Neural cell (in vitro differentiated cells): ENCODE results near the gene MYO9A. TPM values are rescaled to one million over a fixed set of nuclear protein-coding genes. Genes with fewer than 3 reads are reported as not detected.

Experiments used
- H2AFZ ChIP-seq: fragments of 200-600, 300-800 bp; sonication (generic), shearing (Covaris generic); 2 replicates; pipeline ENCODE4 v1.6.0; 2014; ENCODE audit warnings: low read depth, mild to moderate bottlenecking, antibody characterized with exemption, low read length, moderate library complexity
- H3F3A ChIP-seq: fragments of 200-600 bp; shearing (Covaris generic); 2 replicates; pipeline ENCODE4 v1.6.1; 2016; ENCODE audit warnings: mild to moderate bottlenecking, moderate library complexity, mixed read lengths, antibody characterized with exemption, low read length; ENCODE audit not compliant: insufficient read depth, poor library complexity, severe bottlenecking
- H3K27ac ChIP-seq: fragments of 200-600, 300-800 bp; sonication (generic), shearing (Covaris generic); 2 replicates; pipeline ENCODE4 v1.5.1; 2014; ENCODE audit warnings: mild to moderate bottlenecking, low read length, moderate library complexity
- H3K27me3 ChIP-seq: fragments of 300-800, 200-600 bp; sonication (generic), shearing (Covaris generic); 2 replicates; pipeline ENCODE4 v1.6.0; 2014; ENCODE audit warnings: mild to moderate bottlenecking, low read depth, low read length, moderate library complexity; ENCODE audit not compliant: insufficient read depth
- H3K36me3 ChIP-seq: fragments of 300-800, 200-600 bp; sonication (generic), shearing (Covaris generic); 2 replicates; pipeline ENCODE4 v1.5.1; 2014; ENCODE audit warnings: mild to moderate bottlenecking, antibody characterized with exemption, low read length, moderate library complexity; ENCODE audit not compliant: insufficient read depth
- H3K4me2 ChIP-seq: fragments of 300-800, 200-600 bp; sonication (generic), shearing (Covaris generic); 2 replicates; pipeline ENCODE4 v1.6.0; 2014; ENCODE audit warnings: mild to moderate bottlenecking, low read length
- H3K4me3 ChIP-seq: fragments of 300-800, 200-600 bp; sonication (generic), shearing (Covaris generic); 2 replicates; pipeline ENCODE4 v1.5.1; 2014; ENCODE audit warnings: mild to moderate bottlenecking, low read length, moderate library complexity
- H3K79me2 ChIP-seq: fragments of 200-600 bp; shearing (Covaris generic); replicated peaks from 2 replicates; pipeline ENCODE4 v1.6.0; 2014; ENCODE audit warnings: mild to moderate bottlenecking, low read length, moderate library complexity; ENCODE audit not compliant: insufficient read depth
- H3K9ac ChIP-seq: fragments of 300-800, 200-600 bp; sonication (generic), shearing (Covaris generic); 2 replicates; pipeline ENCODE4 v1.6.1; 2016; ENCODE audit warnings: mild to moderate bottlenecking, low read length, mixed read lengths
- H3K9me2 ChIP-seq: fragments of 200-600 bp; shearing (Covaris generic); 2 replicates; pipeline ENCODE4 v1.6.1; 2016; ENCODE audit warnings: mild to moderate bottlenecking, low read length, mixed read lengths; ENCODE audit not compliant: insufficient read depth
- H3K9me3 ChIP-seq: fragments of 200-600, 300-800 bp; sonication (generic), shearing (Covaris generic); 2 replicates; pipeline ENCODE4 v1.6.1; 2016; ENCODE audit warnings: mild to moderate bottlenecking, mixed run types, low read length, moderate library complexity, mixed read lengths
- H4K20me1 ChIP-seq: fragments of 200-600 bp; shearing (Covaris generic); 2 replicates; pipeline ENCODE4 v1.6.1; 2016; ENCODE audit warnings: mild to moderate bottlenecking, mixed run types; ENCODE audit not compliant: insufficient read depth
- EP300 ChIP-seq: fragments of 450-650 bp; conservative IDR thresholded peaks from 2 replicates; pipeline ENCODE4 v1.6.1; 2014; ENCODE audit warnings: antibody characterized with exemption, mild to moderate bottlenecking, moderate library complexity; ENCODE audit not compliant: poor library complexity, severe bottlenecking
- EZH2 ChIP-seq: fragments of 200-600, 300-800 bp; shearing (Covaris generic), sonication (generic); IDR thresholded peaks from 2 replicates; pipeline ENCODE4 v1.6.1; 2014; ENCODE audit warnings: antibody characterized with exemption, low read length, borderline replicate concordance, mild to moderate bottlenecking; ENCODE audit not compliant: insufficient read depth, poor library complexity, severe bottlenecking
- MXI1 ChIP-seq: fragments of 450-650 bp; conservative IDR thresholded peaks from 2 replicates; pipeline ENCODE4 v1.6.1; 2014; ENCODE audit warnings: antibody characterized with exemption, mild to moderate bottlenecking; ENCODE audit not compliant: poor library complexity, severe bottlenecking
- POLR2AphosphoS5 ChIP-seq: IDR thresholded peaks from 2 replicates; pipeline ENCODE4 v1.6.1; 2012
- RAD21 ChIP-seq: fragments of 450-650 bp; conservative IDR thresholded peaks from 2 replicates; pipeline ENCODE4 v1.6.1; 2014; ENCODE audit warnings: antibody characterized with exemption, mild to moderate bottlenecking, moderate library complexity
- SMC3 ChIP-seq: fragments of 450-650 bp; conservative IDR thresholded peaks from 2 replicates; pipeline ENCODE4 v1.6.1; 2014; ENCODE audit warnings: antibody characterized with exemption, mild to moderate bottlenecking, moderate library complexity; ENCODE audit not compliant: poor library complexity
- TAF1 ChIP-seq: IDR thresholded peaks from 2 replicates; pipeline ENCODE4 v1.6.1; 2012; ENCODE audit warnings: low read depth
- polyA plus RNA-seq: library from polyadenylated mRNA; depleted of rRNA; stranded (reverse); fragments of >200 nt; gene quantifications from 2 replicates; pipeline ENCODE4 v1.2.3, GENCODE V29; 2014
- TF ChIP-seq, protein P1 (sequence below): fragments of 450-650 bp; IDR thresholded peaks from 2 replicates; pipeline ENCODE4 v1.5.1; 2014; ENCODE audit warnings: antibody characterized with exemption, mild to moderate bottlenecking, moderate library complexity; ENCODE audit not compliant: poor library complexity, severe bottlenecking
- TF ChIP-seq, protein P2 (sequence below): IDR thresholded peaks from 2 replicates; pipeline ENCODE4 v1.6.1; 2012; ENCODE audit warnings: borderline replicate concordance

Gene MYO9A
- polyA plus RNA-seq, 1 donor from 2014 or later: 22.7 TPM

DNA sequence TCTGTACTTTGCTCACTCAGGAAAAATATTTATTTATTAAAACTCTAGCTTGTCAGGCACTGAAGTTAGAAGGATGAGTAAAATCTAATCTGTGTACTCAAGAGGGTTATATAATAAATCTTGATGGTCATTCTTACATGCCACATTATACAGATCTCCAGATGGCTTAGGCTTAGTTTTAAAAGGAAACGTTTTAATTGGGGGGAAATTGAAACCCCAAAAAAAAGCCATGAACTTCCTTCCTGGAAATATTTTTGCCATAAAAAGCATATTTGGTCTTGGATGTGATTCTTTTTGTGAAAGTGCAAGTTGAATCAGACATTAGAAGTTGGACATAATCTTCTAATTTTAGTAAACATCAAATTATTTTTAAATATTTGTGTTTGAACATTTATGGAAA, 6.3 kb upstream of the MYO9A start:
- Histone ChIP-seq H2AFZ (no peak overlapping the region), H3K27me3 (no peaks in the 10 kb centered on the region), H3K36me3 (no peaks in the 10 kb centered on the region), H3K4me3 (no peak overlapping the region), H3K27ac (no peak overlapping the region), H3K9me2 (no peaks in the 10 kb centered on the region), H3K4me2 (no peak overlapping the region), H3K79me2 (no peaks in the 10 kb centered on the region), H3K9me3 (no peaks in the 10 kb centered on the region), H3K9ac (no peak overlapping the region), H4K20me1 (no peaks in the 10 kb centered on the region), H3F3A (no peaks in the 10 kb centered on the region)
- TF ChIP-seq, protein P1, sequence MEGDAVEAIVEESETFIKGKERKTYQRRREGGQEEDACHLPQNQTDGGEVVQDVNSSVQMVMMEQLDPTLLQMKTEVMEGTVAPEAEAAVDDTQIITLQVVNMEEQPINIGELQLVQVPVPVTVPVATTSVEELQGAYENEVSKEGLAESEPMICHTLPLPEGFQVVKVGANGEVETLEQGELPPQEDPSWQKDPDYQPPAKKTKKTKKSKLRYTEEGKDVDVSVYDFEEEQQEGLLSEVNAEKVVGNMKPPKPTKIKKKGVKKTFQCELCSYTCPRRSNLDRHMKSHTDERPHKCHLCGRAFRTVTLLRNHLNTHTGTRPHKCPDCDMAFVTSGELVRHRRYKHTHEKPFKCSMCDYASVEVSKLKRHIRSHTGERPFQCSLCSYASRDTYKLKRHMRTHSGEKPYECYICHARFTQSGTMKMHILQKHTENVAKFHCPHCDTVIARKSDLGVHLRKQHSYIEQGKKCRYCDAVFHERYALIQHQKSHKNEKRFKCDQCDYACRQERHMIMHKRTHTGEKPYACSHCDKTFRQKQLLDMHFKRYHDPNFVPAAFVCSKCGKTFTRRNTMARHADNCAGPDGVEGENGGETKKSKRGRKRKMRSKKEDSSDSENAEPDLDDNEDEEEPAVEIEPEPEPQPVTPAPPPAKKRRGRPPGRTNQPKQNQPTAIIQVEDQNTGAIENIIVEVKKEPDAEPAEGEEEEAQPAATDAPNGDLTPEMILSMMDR: no peak
- no peak for TF ChIP-seq MXI1
- TF ChIP-seq RAD21: no peak
- TF ChIP-seq EP300: no peak
- TF ChIP-seq POLR2AphosphoS5: no peak
- TF ChIP-seq SMC3: no peak
- no peak for TF ChIP-seq TAF1
- TF ChIP-seq, protein P2, sequence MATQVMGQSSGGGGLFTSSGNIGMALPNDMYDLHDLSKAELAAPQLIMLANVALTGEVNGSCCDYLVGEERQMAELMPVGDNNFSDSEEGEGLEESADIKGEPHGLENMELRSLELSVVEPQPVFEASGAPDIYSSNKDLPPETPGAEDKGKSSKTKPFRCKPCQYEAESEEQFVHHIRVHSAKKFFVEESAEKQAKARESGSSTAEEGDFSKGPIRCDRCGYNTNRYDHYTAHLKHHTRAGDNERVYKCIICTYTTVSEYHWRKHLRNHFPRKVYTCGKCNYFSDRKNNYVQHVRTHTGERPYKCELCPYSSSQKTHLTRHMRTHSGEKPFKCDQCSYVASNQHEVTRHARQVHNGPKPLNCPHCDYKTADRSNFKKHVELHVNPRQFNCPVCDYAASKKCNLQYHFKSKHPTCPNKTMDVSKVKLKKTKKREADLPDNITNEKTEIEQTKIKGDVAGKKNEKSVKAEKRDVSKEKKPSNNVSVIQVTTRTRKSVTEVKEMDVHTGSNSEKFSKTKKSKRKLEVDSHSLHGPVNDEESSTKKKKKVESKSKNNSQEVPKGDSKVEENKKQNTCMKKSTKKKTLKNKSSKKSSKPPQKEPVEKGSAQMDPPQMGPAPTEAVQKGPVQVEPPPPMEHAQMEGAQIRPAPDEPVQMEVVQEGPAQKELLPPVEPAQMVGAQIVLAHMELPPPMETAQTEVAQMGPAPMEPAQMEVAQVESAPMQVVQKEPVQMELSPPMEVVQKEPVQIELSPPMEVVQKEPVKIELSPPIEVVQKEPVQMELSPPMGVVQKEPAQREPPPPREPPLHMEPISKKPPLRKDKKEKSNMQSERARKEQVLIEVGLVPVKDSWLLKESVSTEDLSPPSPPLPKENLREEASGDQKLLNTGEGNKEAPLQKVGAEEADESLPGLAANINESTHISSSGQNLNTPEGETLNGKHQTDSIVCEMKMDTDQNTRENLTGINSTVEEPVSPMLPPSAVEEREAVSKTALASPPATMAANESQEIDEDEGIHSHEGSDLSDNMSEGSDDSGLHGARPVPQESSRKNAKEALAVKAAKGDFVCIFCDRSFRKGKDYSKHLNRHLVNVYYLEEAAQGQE: no peak
- no peak for TF ChIP-seq EZH2

DNA sequence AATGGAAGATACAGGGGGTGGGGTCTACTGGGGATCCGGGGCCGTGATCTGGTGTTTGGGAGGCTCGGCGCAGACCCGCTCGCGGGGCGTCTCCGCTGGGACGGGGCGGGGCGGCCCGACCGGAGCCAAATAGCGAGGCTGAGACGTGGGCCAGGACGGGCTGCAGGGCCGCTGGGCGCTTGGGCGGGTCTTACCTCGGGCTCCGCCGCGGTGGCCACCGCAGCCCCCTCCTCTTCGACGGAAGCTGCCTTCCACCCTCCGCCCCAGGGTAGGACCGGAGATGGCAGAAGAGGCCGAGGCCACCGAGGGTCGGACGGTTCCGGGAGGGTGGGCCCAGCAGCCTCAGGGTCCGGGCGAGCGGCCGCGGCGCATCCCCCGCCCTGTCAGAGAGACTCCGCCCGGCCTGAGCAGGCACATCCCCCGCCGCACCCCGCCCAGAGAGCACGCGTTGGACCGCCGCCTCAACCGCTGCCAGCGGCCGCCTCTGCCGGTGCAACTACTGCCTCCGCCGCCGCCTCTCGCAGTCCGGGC, 399 bp downstream of the MYO9A start:
- Histone ChIP-seq H2AFZ (peak overlapping the region; percentile 78), H3K4me3 (peak overlapping the region; percentile 92), H3K9me3 (no peaks in the 10 kb centered on the region), H3K79me2 (peaks cover 37% of the 10 kb centered on the region), H3K9ac (peak overlapping the region; percentile 89), H3K27me3 (no peaks in the 10 kb centered on the region), H3K36me3 (no peaks in the 10 kb centered on the region), H3F3A (no peaks in the 10 kb centered on the region), H4K20me1 (peaks cover 3% of the 10 kb centered on the region), H3K4me2 (peak overlapping the region; percentile 86), H3K27ac (peak overlapping the region; percentile 81), H3K9me2 (no peaks in the 10 kb centered on the region)
- no peak for TF ChIP-seq POLR2AphosphoS5
- TF ChIP-seq EZH2: no peak
- no peak for TF ChIP-seq EP300
- peak; percentile 24 for TF ChIP-seq RAD21
